Globus pallidus (tissue), 1 donor: ENCODE data around the gene LRMDA.

Source experiments
- DNase-seq: peaks from one replicate; pipeline ENCODE4 v3.0.0-alpha.2; 2015; ENCODE audit warnings: low spot score

Gene LRMDA

GRCh38 chr10:76031099-76031498, 599.7 kb downstream of the LRMDA start:
- no peak for DNase-seq

DNA sequence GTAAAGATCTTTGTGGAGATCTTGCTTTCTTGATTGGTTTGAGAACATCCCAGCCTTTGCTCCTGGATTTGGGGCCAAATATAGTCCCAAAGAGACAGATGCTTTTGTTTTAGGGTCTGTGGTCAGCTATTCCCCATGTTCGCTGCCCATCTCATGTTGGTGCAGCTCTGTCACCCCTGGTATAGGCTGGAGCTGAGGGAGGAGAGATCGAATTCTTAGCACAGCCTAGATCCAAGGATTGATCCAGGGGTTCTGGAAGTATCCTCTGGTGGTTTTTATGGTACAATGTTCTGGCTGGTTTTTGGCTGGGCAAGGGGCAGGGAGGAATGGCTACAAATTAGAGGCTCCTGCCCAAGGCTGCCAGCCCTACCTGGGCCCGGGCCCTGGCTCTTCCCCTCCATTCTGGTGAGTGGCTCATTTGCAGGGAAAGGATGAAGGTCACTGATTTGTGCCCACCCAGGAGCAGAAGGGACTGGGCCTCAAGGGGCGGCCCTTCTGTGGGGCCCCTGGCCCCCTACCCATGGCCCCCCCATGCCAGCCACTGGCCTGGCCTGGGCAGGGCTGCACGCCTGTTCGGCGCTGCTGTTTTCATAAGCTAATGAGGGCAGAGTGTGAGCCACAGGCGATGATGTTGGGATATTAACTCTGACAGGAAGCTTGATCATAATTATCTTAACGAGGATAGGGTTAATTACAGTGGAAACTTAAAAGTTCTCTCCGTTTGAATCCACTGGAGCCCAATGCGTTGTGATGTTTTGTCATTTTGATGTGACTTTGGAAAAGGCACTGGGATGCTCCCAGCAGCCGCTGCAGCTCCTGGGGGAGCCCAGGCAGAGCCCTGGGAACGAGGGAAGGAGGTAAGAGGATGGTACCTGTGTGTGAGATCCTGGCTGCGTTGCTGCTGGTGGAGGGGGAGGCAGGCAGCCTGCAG, 600.6 kb downstream of the LRMDA start:
- no peak for DNase-seq

DNA sequence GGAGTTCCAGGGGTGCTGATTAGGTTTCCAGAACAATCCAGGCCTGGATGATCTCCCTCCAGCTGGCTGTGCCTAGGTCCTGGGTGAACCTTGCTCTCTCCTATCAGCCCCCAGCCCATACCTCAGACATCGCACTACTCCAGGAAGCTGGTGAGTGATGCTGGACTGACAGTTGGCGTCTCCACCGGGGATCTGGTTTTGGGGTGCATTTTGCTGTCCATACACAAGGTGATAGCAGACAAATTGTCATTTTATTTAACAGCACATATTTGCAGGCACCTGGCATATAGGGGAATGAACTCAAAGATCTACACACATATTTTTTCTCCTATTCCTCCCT, 601.2 kb downstream of the LRMDA start:
- no peak for DNase-seq

DNA sequence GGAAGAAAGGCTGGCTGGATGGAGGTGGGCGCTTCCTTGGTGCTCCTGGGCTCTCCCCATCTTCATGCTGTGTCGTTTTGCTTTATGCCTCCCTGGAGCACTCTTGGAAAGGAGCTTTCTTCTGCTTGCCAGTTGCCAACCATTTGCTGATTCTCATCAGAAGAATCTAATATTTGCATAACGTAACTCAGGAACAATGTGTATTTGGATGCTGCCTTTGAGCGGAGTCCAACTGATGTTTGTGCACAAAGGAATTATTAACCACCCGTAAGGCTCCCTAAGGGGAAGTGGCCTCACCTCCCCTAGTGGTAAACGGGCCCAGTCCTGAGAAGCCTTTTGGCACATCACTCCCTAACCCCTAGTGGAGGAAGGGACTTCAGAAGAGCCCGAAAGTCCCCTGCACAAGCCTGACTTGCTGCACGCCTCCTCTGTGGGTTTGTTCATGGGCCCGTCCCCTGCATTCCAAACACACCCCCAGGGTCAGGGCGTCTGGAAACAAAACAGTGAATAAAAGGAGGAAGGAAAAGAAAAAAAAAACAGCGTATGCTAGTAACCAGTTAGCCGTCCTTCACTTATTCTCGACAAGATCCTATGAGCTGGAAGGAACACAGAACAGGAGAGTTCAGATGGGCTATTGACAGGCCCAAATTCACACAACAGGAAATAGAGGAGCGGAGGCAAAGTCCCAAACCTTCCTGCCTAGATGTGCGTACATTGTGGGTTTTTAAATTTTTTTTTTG, 602.2 kb downstream of the LRMDA start:
- peak; percentile 3 for DNase-seq

GRCh38 chr10:76034353-76035205, 603.2 kb downstream of the LRMDA start:
- no peak for DNase-seq

DNA sequence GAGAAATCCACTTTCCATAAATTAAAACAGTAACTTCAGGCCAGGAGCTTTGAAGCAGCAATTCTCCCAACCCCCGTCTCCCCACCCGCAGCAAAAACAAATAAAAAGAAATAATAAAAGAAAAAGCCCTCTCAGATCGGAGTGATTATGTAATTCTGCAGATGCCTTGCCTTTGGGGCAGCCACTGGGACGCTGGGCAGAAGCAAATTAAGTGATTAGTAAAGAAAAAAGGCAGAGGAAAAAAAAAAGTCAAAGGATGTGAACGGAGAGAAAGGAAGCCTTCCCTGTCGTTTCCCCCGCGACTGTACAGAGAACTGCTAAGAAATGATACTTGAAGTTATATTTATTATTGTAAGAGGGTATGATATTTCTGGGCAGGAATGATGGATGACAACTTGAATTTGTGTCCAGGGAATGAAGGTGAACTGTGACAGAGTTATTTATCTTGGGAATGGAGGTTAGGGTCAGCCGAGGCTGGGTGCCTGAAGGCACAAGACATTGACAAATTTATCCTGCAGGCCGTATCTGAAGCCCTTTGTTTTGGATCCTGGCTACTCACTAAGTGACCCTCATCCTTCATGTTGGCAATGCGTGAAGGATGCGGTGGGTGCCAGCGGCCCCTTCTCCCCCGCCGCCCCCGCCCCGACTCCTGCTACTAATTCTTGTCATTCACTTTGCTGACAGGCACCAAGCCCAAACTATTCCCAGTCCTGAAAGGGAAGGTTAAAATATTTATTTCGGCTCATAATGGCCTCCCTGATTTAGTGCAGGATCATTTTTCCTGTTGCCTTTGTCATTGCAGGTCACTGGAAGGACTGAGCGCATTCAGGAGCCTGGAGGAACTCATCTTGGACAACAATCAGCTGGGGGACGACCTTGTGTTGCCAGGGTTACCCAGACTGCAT, 604.0 kb downstream of the LRMDA start:
- peak; percentile 11 for DNase-seq

GRCh38 chr10:76036111-76036940, 604.9 kb downstream of the LRMDA start:
- peak; percentile 64 for DNase-seq

DNA sequence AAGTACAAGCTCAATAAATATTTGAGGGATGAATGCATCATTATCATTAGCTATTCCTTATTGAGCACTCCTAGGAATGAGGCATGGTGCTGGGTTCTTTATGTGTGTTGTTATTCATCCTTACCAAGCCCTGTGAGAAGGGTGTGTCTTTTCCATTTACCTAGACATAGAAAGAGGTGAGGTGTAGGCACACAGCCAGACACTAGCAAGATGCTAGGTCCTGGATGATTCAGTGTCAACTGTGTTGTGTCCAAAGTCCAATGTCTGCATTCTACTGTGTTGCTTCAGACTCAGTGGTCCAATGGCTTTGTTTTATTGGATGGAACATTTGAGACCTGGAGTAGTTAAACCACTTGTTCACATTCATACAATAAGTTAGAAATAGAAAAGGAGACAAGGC, 605.5 kb downstream of the LRMDA start:
- DNase-seq = no peak

GRCh38 chr10:76037531-76038155, 606.2 kb downstream of the LRMDA start:
- DNase-seq = no peak

DNA sequence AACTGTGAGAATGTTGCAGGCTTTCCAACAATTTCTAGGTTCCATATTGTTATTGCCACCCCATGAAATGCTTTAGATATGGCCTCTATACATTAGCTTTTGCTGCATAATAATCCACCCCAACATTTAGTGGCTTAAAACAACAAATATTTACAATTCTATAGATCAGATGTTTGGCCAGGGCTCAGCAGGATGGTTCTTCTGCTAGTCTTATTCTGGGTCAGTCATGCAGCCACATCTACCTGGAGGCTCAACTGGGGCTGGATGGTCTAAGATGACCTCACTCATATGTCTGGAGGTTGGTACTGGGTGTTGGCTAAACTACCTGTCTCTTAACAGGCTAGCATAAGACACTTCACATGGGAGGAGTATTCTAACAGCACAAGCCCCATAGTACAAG, 607.3 kb downstream of the LRMDA start:
- DNase-seq = no peak

GRCh38 chr10:76040107-76040829, 608.8 kb downstream of the LRMDA start:
- DNase-seq = no peak

GRCh38 chr10:76040830-76041220, 609.4 kb downstream of the LRMDA start:
- DNase-seq = no peak

- no peak for DNase-seq
Measured at GRCh38 chr10:76041551-76041950, 610.1 kb downstream of the LRMDA start.

DNA sequence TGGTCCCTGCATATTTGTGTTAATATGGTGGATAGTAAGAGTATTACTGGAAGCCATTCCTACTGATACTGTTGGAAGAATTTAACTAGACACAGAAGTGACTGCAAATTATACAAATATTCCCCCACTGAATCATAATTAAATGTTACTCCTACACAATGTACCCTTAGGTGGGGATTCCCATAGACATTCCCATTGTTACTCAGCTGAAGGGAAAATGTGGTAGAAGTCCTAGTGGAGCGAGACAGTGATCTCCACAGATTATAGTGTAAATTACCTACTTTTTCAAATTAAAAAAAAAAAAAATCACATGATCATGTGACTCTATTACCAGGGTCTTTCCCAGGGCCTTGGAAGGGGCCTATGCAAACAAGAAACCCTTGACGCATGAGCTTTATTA, 611.8 kb downstream of the LRMDA start:
- DNase-seq = no peak

DNA sequence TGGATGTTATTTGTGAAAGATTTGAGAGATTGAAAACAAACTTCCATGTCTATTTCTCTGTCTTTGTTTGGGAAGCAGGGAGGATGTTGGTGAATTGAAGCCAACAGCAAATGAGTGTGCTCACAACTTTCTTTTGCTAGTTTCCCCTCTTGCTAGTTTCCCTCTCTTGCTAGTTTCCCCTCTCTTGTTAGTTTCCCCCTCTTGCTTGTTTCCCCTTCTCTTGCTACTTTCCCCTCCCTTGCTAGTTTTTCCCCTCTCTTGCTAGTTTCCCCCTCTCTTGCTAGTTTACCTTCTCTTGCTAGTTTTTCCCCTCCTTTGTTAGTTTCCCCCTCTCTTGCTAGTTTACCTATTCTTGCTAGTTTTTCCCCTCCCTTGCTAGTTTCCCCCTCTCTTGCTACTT, 613.3 kb downstream of the LRMDA start:
- DNase-seq = no peak

DNA sequence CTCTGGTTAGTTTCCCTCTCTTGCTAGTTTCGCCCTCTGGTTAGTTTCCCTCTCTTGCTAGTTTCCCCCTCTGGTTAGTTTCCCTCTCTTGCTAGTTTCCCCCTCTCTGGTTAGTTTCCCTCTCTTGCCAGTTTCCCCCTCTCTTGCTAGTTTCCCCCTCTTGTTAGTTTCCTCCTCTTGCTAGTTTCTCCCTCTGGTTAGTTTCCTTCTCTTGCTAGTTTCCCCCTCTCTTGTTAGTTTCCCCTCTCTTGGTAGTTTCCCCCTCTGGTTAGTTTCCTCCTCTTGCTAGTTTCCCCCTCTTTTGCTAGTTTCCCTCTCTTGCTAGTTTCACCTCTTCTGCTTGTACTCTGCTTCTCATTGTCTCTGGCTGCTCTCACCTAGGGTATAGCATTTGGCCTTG, 613.8 kb downstream of the LRMDA start:
- DNase-seq = no peak

DNA sequence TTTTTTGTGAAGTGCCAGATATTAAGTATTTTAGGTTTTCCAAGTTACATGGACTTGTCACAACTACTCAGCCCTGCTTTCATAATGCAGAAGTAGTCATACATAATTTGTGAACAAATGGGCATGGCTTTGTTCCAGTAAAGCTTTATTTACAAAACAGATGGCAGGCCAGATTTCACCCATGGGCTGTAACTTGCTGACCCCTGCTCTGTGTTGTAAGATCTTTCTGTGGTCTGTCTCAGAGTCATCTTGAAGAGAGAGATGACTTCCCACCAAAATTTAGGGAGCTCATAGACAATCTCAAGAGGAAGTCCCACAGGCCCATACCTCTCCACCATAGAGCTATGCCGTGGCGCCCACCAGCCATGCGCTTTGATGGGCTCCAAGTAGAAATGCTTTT, 616.1 kb downstream of the LRMDA start:
- DNase-seq = no peak

DNA sequence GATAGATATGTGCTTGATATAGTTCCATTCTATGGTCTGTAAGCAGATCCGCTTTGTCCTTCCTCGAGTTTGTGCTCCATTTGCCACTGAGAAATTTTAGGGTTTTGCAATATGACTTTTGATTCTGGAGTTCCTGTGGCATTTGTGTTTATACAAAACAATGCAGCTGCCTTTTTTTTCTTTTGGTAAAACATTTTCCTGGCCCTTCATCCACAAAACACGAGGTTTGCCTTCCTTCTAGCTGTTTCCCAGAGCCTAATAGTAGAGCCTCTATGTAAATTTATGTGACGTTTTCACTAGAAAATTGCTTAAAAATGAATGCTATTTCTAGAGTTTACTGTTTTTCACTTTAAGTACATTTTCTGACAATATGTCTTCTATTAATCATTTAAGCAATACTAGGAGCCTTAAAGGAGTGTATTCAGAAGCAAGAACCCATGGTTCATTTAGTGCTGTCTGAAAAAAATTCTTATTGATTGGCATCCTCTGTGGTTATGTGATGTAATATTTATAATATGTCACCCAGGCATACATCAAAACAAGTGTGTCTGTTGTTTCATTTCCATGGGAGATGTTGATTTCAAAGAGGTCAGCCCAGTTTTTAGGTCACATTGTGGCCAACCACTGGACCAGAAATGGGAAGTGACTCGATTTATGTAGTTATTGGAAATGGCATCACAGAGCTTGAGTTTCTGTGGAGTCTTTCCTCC, 618.3 kb downstream of the LRMDA start:
- DNase-seq = no peak

GRCh38 chr10:76050291-76050625, 618.8 kb downstream of the LRMDA start:
- DNase-seq = no peak
